GM19023 (cell line): ENCODE data around the gene HES7.
"Not testable (repeated sequence)": the region's sequence is repeated elsewhere in the genome, so short reads cannot be mapped to it uniquely, and the experiment has no call there.

Experiments used
- ATAC-seq: cut with Tn5 transposase; IDR thresholded peaks from one replicate; pipeline ENCODE4 v1.9.1; 2021; ENCODE audit warnings: mild to moderate bottlenecking, moderate library complexity; ENCODE audit not compliant: unreplicated experiment

HES7 gene

GRCh38 chr17:8124350-8125153 lies 646 bp upstream of the HES7 start:
- no peak for ATAC-seq

- no peak for ATAC-seq
These were observed 797 bp downstream of the HES7 start for GRCh38 chr17:8122924-8123694.

- no peak for ATAC-seq
These were observed 1.4 kb downstream of the HES7 start for GRCh38 chr17:8122422-8122923.

- no peak for ATAC-seq
These were observed 2.1 kb downstream of the HES7 start for GRCh38 chr17:8121681-8122421.

- no peak for ATAC-seq
These were observed 2.6 kb downstream of the HES7 start for GRCh38 chr17:8121407-8121680.

- ATAC-seq = no peak
These were observed 3.1 kb downstream of the HES7 start for GRCh38 chr17:8120520-8121406.

GRCh38 chr17:8119581-8120519 lies 4.1 kb downstream of the HES7 start:
- ATAC-seq = peak; percentile 26

- ATAC-seq = peak; percentile 43
These were observed 4.9 kb downstream of the HES7 start for GRCh38 chr17:8118769-8119580.

- no peak for ATAC-seq
These were observed 5.7 kb downstream of the HES7 start, which contains the start of gene ALOXE3 for GRCh38 chr17:8117980-8118768. Gene ALOXE3 (minus strand): TSS chr17:8118514. CDS start chr17:8117990, 524 bp downstream.

GRCh38 chr17:8117367-8117979 lies 6.4 kb downstream of the HES7 start:
- no peak for ATAC-seq

- ATAC-seq = no peak
These were observed 7.1 kb downstream of the HES7 start for GRCh38 chr17:8116776-8117175.

GRCh38 chr17:8110907-8111306 lies 13.0 kb downstream of the HES7 start:
- no peak for ATAC-seq

- no peak for ATAC-seq
These were observed 13.5 kb downstream of the HES7 start for GRCh38 chr17:8110456-8110804.

GRCh38 chr17:8109661-8110455 lies 14.0 kb downstream of the HES7 start:
- ATAC-seq = no peak

GRCh38 chr17:8108972-8109660 lies 14.8 kb downstream of the HES7 start:
- ATAC-seq = no peak

- ATAC-seq = not testable (repeated sequence)
These were observed 16.9 kb downstream of the HES7 start for GRCh38 chr17:8106980-8107379.
